HepG2 (cell line): ENCODE data around the gene KATNBL1. TPM values are rescaled to one million over a fixed set of nuclear protein-coding genes. Genes with fewer than 3 reads are reported as not detected.

Source experiments
- CBFB ChIP-seq: sonication (generic); formaldehyde crosslinking; IDR thresholded peaks from 2 replicates; pipeline ENCODE4 v1.4.0; 2020; ENCODE audit warnings: missing genetic modification reagents
- EED ChIP-seq: sonication (generic); formaldehyde crosslinking; IDR thresholded peaks from 2 replicates; pipeline ENCODE4 v1.5.0; 2020; ENCODE audit warnings: mild to moderate bottlenecking, missing genetic modification reagents
- MATR3 ChIP-seq: sonication (generic); formaldehyde crosslinking; IDR thresholded peaks from 2 replicates; pipeline ENCODE4 v1.4.0; 2020; ENCODE audit warnings: missing genetic modification reagents
- NR2F1 ChIP-seq, 2 experiments: fragments of 450-650 bp in 1 of 2; formaldehyde crosslinking in 1 of 2; IDR thresholded peaks; 2 replicates each; pipeline versions ENCODE4 v1.5.0 to v1.6.1; 2016 to 2020; ENCODE audit warnings: mild to moderate bottlenecking in 1 of 2, missing compliant biosample characterization in 1 of 2, missing genetic modification reagents in 1 of 2, moderate library complexity in 1 of 2
- PAX8 ChIP-seq: sonication (generic); formaldehyde crosslinking; IDR thresholded peaks from 2 replicates; pipeline ENCODE4 v1.8.0; 2022; ENCODE audit warnings: mild to moderate bottlenecking, missing genetic modification reagents, borderline replicate concordance
- SCMH1 ChIP-seq: sonication (generic); formaldehyde crosslinking; IDR thresholded peaks from 2 replicates; pipeline ENCODE4 v1.9.0; 2021; ENCODE audit warnings: missing genetic modification reagents, mild to moderate bottlenecking, borderline replicate concordance
- SIN3A ChIP-seq: IDR thresholded peaks from 2 replicates; pipeline ENCODE4 v1.6.1; 2011; ENCODE audit warnings: low read depth, mild to moderate bottlenecking, control low read depth, low read length, borderline replicate concordance
- SRSF4 ChIP-seq: fragments of 200-400 bp; formaldehyde crosslinking; IDR thresholded peaks from one replicate; pipeline ENCODE4 v1.6.1; 2018; ENCODE audit warnings: mild to moderate bottlenecking, low read depth, low read length, moderate library complexity; ENCODE audit not compliant: poor library complexity, severe bottlenecking
- STAT5B ChIP-seq: sonication (generic); formaldehyde crosslinking; IDR thresholded peaks from 2 replicates; pipeline ENCODE4 v1.4.0; 2020; ENCODE audit warnings: missing genetic modification reagents
- ZNF264 ChIP-seq: sonication (generic); formaldehyde crosslinking; IDR thresholded peaks from 2 replicates; pipeline ENCODE4 v1.4.0; 2020; ENCODE audit warnings: missing genetic modification reagents
- ZNF317 ChIP-seq: sonication (generic); formaldehyde crosslinking; IDR thresholded peaks from 2 replicates; pipeline ENCODE4 v1.5.0; 2020; ENCODE audit warnings: mild to moderate bottlenecking, missing genetic modification reagents
- ZNF496 ChIP-seq: sonication (generic); formaldehyde crosslinking; IDR thresholded peaks from 2 replicates; pipeline ENCODE4 v1.8.1; 2023; ENCODE audit warnings: mild to moderate bottlenecking, moderate library complexity, missing genetic modification reagents; ENCODE audit not compliant: insufficient replicate concordance
- ZNF550 ChIP-seq: sonication (generic); formaldehyde crosslinking; IDR thresholded peaks from 2 replicates; pipeline ENCODE4 v1.4.0; 2020; ENCODE audit warnings: mild to moderate bottlenecking, missing genetic modification reagents, borderline replicate concordance
- ZNF616 ChIP-seq: sonication (generic); formaldehyde crosslinking; IDR thresholded peaks from 2 replicates; pipeline ENCODE4 v1.5.0; 2020; ENCODE audit warnings: low read depth, mild to moderate bottlenecking, missing genetic modification reagents
- ZNF674 ChIP-seq: sonication (generic); formaldehyde crosslinking; IDR thresholded peaks from 2 replicates; pipeline ENCODE4 v1.5.0; 2020; ENCODE audit warnings: low read depth, mild to moderate bottlenecking, missing genetic modification reagents
- ZNF713 ChIP-seq: sonication (generic); formaldehyde crosslinking; IDR thresholded peaks from 2 replicates; pipeline ENCODE4 v1.4.0; 2020; ENCODE audit warnings: mild to moderate bottlenecking, missing genetic modification reagents
- ZNF772 ChIP-seq: sonication (generic); formaldehyde crosslinking; IDR thresholded peaks from 2 replicates; pipeline ENCODE4 v1.5.0; 2020; ENCODE audit warnings: mild to moderate bottlenecking, missing genetic modification reagents
- polyA plus RNA-seq, 8 experiments: library from polyadenylated mRNA; depleted of rRNA in 3 of 8; stranded (reverse) in 7 of 8; unstranded in 1 of 8; fragments of >200 nt; fragmentation: Illumina TruSeq in 4 of 8; extraction: Trizol in 4 of 8; gene quantifications; 2 replicates each; pipeline versions ENCODE4 v1.2.1 to v1.2.3, GENCODE V29; 2011 to 2016; ENCODE audit warnings: low read depth in 4 of 8, missing spikeins in 1 of 8, mixed read lengths in 1 of 8; ENCODE audit not compliant: insufficient read depth in 1 of 8
- total RNA-seq, 5 experiments: library from RNA; depleted of rRNA; stranded (reverse); fragments of >200 nt; fragmentation: Illumina TruSeq; extraction: Trizol; gene quantifications; 2 replicates each; pipeline ENCODE4 v1.2.3, GENCODE V29; 2016; ENCODE audit warnings: low read depth in 1 of 5
- TF ChIP-seq, protein P1 (sequence below): IDR thresholded peaks from 2 replicates; pipeline ENCODE4 v1.6.1; 2016; ENCODE audit warnings: low read depth, missing genetic modification reagents, missing compliant biosample characterization
- TF ChIP-seq, protein P2 (sequence below): sonication (generic); formaldehyde crosslinking; IDR thresholded peaks from 2 replicates; pipeline ENCODE4 v1.8.1; 2022; ENCODE audit warnings: mild to moderate bottlenecking, missing genetic modification reagents
- TF ChIP-seq, protein P3 (sequence below): sonication (generic); formaldehyde crosslinking; IDR thresholded peaks from 2 replicates; pipeline ENCODE4 v1.5.1; 2020; ENCODE audit warnings: missing genetic modification reagents, mild to moderate bottlenecking, borderline replicate concordance

Gene KATNBL1
- total and polyA plus RNA-seq, 2 of the 13 experiments (the other 11 are each of a cell fraction or from before 2014, with no cell fraction given), result 23.4 to 42.8 TPM

DNA sequence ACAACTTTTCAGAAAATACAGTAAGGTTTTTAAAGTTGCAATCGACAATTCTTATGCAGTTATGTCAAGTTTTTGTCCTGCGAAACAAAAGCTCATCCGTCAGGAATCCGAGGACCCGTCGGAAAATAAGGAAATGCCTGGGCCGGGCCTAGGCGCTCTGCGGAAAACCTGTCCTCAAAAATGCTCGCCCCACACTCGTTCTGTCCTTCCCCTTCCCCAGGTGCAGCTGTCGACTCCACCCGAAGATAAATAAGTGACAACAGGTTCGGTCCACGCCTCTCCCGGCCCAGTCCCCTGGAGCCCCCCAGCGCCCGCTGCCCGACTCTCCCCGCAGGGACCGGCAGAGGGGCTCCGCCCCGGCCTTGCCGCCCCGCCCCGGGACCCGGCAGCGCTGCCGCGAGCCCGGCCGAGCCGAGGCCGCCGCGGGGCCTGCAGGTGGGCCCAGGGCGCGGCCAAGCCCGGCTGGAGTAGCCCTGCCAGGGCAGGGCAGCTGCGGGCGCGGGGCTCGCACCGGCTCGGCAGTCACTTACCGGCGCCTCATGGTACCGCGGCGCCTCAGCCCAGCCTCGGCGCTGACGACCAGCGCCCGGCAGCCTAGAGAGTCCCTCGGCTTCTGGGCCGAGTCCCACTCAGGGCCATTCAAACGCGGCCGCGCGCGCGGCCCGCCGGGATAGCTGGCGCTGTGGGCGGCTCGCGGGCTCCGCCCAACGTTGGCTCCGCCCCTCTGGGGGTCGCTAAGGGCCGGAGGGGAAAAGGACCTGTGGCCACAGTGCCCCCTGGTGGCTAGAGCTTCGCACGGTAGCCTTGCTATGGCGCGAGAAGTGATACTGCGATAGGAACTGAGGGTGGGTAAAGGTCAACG lies at the start of gene KATNBL1 (continued):
- TF ChIP-seq, protein P1, sequence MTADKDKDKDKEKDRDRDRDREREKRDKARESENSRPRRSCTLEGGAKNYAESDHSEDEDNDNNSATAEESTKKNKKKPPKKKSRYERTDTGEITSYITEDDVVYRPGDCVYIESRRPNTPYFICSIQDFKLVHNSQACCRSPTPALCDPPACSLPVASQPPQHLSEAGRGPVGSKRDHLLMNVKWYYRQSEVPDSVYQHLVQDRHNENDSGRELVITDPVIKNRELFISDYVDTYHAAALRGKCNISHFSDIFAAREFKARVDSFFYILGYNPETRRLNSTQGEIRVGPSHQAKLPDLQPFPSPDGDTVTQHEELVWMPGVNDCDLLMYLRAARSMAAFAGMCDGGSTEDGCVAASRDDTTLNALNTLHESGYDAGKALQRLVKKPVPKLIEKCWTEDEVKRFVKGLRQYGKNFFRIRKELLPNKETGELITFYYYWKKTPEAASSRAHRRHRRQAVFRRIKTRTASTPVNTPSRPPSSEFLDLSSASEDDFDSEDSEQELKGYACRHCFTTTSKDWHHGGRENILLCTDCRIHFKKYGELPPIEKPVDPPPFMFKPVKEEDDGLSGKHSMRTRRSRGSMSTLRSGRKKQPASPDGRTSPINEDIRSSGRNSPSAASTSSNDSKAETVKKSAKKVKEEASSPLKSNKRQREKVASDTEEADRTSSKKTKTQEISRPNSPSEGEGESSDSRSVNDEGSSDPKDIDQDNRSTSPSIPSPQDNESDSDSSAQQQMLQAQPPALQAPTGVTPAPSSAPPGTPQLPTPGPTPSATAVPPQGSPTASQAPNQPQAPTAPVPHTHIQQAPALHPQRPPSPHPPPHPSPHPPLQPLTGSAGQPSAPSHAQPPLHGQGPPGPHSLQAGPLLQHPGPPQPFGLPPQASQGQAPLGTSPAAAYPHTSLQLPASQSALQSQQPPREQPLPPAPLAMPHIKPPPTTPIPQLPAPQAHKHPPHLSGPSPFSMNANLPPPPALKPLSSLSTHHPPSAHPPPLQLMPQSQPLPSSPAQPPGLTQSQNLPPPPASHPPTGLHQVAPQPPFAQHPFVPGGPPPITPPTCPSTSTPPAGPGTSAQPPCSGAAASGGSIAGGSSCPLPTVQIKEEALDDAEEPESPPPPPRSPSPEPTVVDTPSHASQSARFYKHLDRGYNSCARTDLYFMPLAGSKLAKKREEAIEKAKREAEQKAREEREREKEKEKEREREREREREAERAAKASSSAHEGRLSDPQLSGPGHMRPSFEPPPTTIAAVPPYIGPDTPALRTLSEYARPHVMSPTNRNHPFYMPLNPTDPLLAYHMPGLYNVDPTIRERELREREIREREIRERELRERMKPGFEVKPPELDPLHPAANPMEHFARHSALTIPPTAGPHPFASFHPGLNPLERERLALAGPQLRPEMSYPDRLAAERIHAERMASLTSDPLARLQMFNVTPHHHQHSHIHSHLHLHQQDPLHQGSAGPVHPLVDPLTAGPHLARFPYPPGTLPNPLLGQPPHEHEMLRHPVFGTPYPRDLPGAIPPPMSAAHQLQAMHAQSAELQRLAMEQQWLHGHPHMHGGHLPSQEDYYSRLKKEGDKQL, result no peak
- TF ChIP-seq CBFB (CRISPR knock-in tag) (peak; percentile 23; the same call in 1 of the 2 replicates), ZNF713 (no peak), PAX8 (CRISPR knock-in tag) (no peak), STAT5B (CRISPR knock-in tag) (no peak), ZNF772 (CRISPR knock-in tag) (no peak), ZNF264 (CRISPR knock-in tag) (no peak), SIN3A (no peak), MATR3 (no peak), NR2F1 (CRISPR knock-in tag; IDR thresholded peaks at IDR 0.05) (peak; percentile 56 to 60; a peak in 3 of 4 replicates), EED (CRISPR knock-in tag) (no peak), ZNF496 (CRISPR knock-in tag) (no peak), ZNF674 (CRISPR knock-in tag) (no peak), ZNF550 (CRISPR knock-in tag) (no peak), ZNF317 (CRISPR knock-in tag) (no peak), SRSF4 (no peak), ZNF616 (CRISPR knock-in tag) (no peak), SCMH1 (CRISPR knock-in tag) (no peak)
- TF ChIP-seq, protein P2, sequence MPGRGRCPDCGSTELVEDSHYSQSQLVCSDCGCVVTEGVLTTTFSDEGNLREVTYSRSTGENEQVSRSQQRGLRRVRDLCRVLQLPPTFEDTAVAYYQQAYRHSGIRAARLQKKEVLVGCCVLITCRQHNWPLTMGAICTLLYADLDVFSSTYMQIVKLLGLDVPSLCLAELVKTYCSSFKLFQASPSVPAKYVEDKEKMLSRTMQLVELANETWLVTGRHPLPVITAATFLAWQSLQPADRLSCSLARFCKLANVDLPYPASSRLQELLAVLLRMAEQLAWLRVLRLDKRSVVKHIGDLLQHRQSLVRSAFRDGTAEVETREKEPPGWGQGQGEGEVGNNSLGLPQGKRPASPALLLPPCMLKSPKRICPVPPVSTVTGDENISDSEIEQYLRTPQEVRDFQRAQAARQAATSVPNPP (CRISPR knock-in tag), result no peak
- TF ChIP-seq, protein P3, sequence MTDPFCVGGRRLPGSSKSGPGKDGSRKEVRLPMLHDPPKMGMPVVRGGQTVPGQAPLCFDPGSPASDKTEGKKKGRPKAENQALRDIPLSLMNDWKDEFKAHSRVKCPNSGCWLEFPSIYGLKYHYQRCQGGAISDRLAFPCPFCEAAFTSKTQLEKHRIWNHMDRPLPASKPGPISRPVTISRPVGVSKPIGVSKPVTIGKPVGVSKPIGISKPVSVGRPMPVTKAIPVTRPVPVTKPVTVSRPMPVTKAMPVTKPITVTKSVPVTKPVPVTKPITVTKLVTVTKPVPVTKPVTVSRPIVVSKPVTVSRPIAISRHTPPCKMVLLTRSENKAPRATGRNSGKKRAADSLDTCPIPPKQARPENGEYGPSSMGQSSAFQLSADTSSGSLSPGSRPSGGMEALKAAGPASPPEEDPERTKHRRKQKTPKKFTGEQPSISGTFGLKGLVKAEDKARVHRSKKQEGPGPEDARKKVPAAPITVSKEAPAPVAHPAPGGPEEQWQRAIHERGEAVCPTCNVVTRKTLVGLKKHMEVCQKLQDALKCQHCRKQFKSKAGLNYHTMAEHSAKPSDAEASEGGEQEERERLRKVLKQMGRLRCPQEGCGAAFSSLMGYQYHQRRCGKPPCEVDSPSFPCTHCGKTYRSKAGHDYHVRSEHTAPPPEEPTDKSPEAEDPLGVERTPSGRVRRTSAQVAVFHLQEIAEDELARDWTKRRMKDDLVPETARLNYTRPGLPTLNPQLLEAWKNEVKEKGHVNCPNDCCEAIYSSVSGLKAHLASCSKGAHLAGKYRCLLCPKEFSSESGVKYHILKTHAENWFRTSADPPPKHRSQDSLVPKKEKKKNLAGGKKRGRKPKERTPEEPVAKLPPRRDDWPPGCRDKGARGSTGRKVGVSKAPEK (CRISPR knock-in tag), result no peak
